Activated naive CD8-positive, alpha-beta T cell treated with anti-CD3 and anti-CD28 coated beads for 36 hours (primary cell): ENCODE measurements around the gene WDR73. TPM values are rescaled to one million over a fixed set of nuclear protein-coding genes. Genes with fewer than 3 reads are reported as not detected.
A peak's percentile ranks its signal among the peaks of the same experiment; 100 is the strongest.
"Not testable (repeated sequence)": the region's sequence is repeated elsewhere in the genome, so short reads cannot be mapped to it uniquely, and the experiment has no call there.

ENCODE experiments used
- DNase-seq: peaks from one replicate; pipeline ENCODE4 v3.0.0; 2021
- H3K27ac Mint-ChIP-seq: one replicate; pipeline ENCODE4 v1.8.0; 2022; ENCODE audit warnings: mild to moderate bottlenecking, moderate library complexity, mixed read lengths
- H3K27me3 Mint-ChIP-seq: one replicate; pipeline ENCODE4 v1.8.0; 2022; ENCODE audit warnings: mild to moderate bottlenecking, mixed read lengths
- H3K36me3 Mint-ChIP-seq: one replicate; pipeline ENCODE4 v1.8.0; 2021; ENCODE audit warnings: mild to moderate bottlenecking, mixed read lengths
- H3K4me1 Mint-ChIP-seq: one replicate; pipeline ENCODE4 v1.8.0; 2021; ENCODE audit warnings: mixed read lengths
- H3K4me3 Mint-ChIP-seq: one replicate; pipeline ENCODE4 v1.8.0; 2022; ENCODE audit warnings: mild to moderate bottlenecking, moderate library complexity, mixed read lengths
- H3K9me3 Mint-ChIP-seq: one replicate; pipeline ENCODE4 v1.8.0; 2022; ENCODE audit warnings: mixed read lengths
- total RNA-seq, 2 experiments: library from RNA; stranded (reverse); gene quantifications; one replicate each; pipeline ENCODE4 v1.2.3, GENCODE V29; 2021

Gene WDR73
- total RNA-seq: 10 to 100 TPM; 22.1 to 26.3 TPM

DNA sequence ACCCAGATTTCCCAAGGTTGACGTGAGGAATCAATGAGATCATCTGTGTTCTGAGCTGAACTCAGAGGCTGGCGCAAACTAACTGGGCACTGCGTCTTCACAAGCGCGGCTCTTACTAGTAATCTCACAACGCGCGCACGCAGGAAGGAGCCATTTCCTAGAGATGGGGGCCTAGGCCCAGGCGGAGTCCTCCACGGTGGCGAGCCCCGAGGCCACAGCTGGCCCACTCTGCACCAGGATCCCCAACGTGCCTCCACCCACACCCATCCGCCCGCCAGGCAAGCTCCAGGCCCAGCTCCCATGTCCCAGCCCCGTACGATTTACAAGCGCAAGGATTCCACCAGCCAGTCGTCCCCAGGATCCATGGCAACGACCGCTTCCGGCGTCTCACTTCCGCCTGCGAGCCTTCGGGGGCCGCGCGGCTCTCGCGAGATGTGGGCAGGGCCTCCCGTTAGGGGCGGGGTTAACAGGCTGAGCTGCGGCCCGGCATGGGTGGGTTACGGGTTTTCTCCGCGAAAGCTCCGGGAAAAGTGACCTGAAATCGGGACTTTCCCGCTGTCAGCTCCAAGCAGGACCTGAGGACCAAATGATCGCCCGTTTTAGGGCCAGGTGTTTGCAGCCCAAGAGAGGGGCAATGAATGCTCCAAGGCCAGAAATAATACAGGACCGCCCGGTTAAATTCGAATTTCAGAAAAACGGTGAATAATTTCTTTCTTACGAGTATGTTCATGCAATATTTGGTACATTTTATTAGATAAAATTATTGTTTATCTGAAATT lies at the start of gene WDR73:
WDR73 (minus strand) TSS at position 374 of the 779 bp plus-strand sequence; CDS start at position 365, 9 bp downstream.
- peaks cover 10% of the 10 kb centered on the region for H3K36me3 Mint-ChIP-seq
- H3K27me3 Mint-ChIP-seq: no peaks in the 10 kb centered on the region
- H3K4me3 Mint-ChIP-seq: peak within 1 kb of the TSS; percentile 97
- DNase-seq: peak; percentile 98
- peak within 1 kb of the TSS; percentile 98 for H3K27ac Mint-ChIP-seq
- H3K4me1 Mint-ChIP-seq: peaks cover 38% of the 10 kb centered on the region
- H3K9me3 Mint-ChIP-seq: no peaks in the 10 kb centered on the region

DNA sequence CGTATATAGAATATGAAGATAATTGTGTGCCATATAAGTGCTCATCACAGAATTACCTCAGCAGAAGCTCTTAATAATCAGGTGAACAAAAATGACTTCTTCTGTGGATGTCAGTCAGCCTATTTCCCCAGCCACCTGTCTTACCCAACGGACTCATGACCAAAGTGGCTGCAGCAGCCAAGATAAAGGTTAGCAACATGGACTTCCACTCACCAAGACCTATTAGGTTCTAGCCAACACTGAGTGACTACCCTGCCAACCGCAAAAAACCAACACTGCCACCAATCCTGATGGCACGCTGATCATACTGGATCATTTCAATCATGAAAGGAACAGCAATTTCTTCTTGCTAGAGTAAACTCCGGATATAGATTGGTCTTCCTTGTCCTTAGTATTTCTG lies 49.7 kb upstream of the WDR73 start:
- Mint-ChIP-seq H3K36me3 (peaks cover 15% of the 10 kb centered on the region), H3K27ac (no peak overlapping the region), H3K9me3 (no peaks in the 10 kb centered on the region), H3K4me1 (peaks cover 51% of the 10 kb centered on the region), H3K27me3 (no peaks in the 10 kb centered on the region), H3K4me3 (no peak overlapping the region)
- DNase-seq: no peak

DNA sequence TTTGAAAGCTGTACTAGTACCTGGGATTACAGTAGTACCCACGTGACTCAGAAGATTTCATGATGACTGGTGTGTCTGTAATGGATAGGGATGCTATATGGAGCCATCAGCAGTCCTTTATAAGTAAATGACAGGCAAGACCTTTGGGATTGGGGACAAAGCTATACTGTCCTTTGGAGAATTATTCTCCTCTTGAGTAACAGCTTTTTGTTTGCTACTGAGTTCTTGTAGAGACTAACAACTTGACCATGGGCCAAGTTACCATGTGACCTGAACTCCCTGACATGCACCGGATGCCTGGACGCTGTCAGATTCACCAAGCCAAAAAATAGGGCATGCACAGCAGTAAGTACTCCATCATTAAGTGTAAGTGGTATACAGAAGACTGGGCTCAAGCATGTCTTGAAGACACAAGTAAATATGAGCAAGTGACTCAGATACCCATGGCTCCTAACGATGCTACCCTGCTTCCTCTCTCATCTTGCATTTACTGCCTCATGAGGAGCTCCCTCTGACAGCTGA lies 48.9 kb upstream of the WDR73 start:
- H3K27me3 Mint-ChIP-seq: no peaks in the 10 kb centered on the region
- H3K9me3 Mint-ChIP-seq: no peaks in the 10 kb centered on the region
- H3K4me3 Mint-ChIP-seq: no peak overlapping the region
- no peak for DNase-seq
- peaks cover 50% of the 10 kb centered on the region for H3K4me1 Mint-ChIP-seq
- H3K27ac Mint-ChIP-seq: no peak overlapping the region
- H3K36me3 Mint-ChIP-seq: peaks cover 11% of the 10 kb centered on the region

DNA sequence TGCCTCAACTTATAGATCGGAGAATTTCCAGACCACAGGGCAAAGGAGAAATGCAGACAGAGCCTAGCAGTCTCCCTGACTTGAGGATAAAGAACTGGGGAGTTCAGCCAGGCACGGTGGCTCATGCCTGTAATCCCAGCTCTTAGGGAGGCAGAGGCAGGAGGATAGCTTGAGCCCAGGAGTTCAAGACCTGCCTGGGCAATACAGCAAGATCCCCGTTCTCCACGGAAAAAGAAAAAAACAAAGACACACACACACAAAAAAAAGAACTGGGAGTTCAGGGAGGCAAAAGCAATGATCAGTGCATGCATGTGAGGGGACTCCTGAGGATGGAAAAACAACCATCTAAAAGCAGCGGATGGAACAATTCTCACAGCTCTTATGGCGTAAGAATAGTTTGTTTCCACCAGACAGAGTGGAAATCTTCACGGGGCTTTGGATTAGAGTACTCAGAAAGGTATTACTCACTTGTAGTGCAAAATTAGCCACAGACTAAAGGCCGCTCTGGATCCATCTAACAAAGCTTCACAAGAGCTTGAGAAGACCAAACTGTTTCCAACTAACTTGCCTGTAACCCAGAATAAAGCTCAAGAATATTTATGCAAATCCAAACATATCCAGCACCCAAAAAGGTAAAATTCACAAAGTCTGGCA lies 45.6 kb upstream of the WDR73 start:
- Mint-ChIP-seq H3K9me3 (no peaks in the 10 kb centered on the region), H3K36me3 (peaks cover 9% of the 10 kb centered on the region), H3K4me1 (peaks cover 64% of the 10 kb centered on the region), H3K27ac (peak overlapping the region; percentile 78), H3K4me3 (no peak overlapping the region), H3K27me3 (no peaks in the 10 kb centered on the region)
- no peak for DNase-seq

DNA sequence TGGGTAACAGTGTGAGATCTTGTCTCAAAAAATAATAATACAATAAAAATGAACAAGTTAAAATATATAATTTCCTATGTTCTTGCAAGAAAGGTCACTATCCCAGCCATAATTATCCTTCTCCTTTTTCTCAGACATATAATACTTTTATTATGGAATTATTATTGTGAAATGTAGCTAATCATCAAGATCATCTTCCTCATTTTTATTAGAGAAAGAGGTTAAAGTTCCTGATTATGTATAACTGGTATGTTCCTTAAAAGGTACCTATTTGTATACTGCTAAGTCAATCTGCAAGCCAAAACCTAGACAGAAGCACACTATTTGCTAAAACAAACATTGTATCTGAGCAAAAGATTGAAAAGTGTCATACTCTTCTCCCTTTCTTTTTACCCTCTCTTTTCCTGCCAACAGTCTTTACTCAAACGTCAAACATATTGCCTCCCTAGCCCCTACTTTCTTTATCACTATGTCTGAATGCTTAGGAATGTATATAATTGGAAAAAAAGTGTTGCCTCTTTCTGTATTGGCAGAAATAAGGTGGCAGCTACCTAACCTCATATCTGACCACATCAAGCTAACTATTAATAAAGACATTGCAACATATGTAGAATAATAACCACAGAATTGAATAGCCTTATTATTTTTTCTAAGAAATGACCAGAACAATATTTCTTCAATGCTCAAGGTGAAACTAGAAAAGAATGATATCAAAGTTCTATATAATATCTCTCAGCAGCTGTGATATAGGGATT lies 43.3 kb upstream of the WDR73 start:
- Mint-ChIP-seq H3K4me3 (no peak overlapping the region), H3K27ac (no peak overlapping the region), H3K36me3 (peaks cover 5% of the 10 kb centered on the region), H3K9me3 (no peaks in the 10 kb centered on the region), H3K27me3 (no peaks in the 10 kb centered on the region), H3K4me1 (peaks cover 50% of the 10 kb centered on the region)
- DNase-seq: no peak

DNA sequence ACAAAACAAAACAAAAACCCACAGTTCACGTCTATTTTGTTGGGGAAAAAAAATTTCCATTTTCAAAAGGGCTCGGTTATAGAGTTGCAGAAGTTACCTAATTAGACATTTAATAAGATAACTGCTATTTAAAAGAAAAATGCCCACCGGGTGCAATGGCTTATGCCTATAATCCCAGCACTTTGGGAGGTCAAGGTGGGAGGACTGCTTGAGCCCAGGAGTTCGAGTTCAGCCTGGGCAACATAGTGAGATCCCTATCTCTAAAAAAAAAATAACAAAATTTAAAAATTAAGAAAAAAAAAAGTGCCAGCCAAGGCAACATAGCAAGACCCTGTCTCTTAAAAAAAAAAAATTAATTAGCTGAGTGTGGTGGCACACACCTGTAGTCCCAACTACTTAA lies 42.7 kb upstream of the WDR73 start:
- peaks cover 54% of the 10 kb centered on the region for H3K4me1 Mint-ChIP-seq
- H3K9me3 Mint-ChIP-seq: no peaks in the 10 kb centered on the region
- no peaks in the 10 kb centered on the region for H3K27me3 Mint-ChIP-seq
- no peak for DNase-seq
- H3K4me3 Mint-ChIP-seq: no peak overlapping the region
- H3K36me3 Mint-ChIP-seq: peaks cover 8% of the 10 kb centered on the region
- H3K27ac Mint-ChIP-seq: no peak overlapping the region

DNA sequence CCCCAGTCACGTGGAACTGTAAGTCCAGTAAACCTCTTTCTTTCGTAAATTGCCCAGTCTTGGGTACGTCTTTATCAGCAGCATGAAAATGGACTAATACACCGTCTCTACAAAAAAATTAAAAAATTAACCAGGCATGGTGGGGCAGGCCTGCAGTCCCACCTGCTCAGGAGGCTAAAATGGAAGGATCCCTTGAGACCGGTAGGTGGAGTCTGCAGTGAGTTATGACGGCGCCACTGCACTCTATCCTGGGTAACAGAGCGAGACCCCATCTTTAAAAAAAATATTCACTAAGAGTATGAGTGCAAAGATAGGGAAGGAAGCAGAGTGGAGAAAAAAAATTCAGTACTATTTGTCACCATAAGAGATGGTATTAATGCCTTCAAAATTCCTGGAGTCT lies 36.3 kb upstream of the WDR73 start:
- Mint-ChIP-seq H3K27ac (no peak overlapping the region), H3K9me3 (no peaks in the 10 kb centered on the region), H3K4me1 (peaks cover 18% of the 10 kb centered on the region), H3K27me3 (no peaks in the 10 kb centered on the region), H3K36me3 (peaks cover 33% of the 10 kb centered on the region), H3K4me3 (no peak overlapping the region)
- DNase-seq: no peak

DNA sequence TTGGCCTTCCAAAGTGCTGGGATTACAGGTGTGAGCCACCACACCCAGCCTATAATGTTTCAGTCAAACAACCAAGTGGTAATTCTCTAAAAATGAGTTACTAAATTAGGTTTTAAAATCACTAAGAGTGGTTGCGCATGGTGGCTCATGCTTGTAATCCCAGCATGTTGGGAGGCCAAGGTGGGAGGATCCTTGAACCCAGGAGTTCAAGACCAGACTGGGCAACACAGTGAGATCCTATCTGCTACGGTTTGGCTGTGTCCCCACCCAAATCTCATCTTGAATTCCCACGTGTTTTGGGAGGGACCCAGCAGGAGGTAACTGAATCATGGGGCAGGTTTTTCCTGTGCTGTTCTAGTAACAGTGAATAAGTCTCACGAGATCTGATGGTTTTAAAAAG lies 35.8 kb upstream of the WDR73 start:
- H3K4me3 Mint-ChIP-seq: no peak overlapping the region
- no peaks in the 10 kb centered on the region for H3K9me3 Mint-ChIP-seq
- H3K36me3 Mint-ChIP-seq: peaks cover 33% of the 10 kb centered on the region
- no peaks in the 10 kb centered on the region for H3K27me3 Mint-ChIP-seq
- H3K27ac Mint-ChIP-seq: no peak overlapping the region
- no peak for DNase-seq
- peaks cover 18% of the 10 kb centered on the region for H3K4me1 Mint-ChIP-seq

DNA sequence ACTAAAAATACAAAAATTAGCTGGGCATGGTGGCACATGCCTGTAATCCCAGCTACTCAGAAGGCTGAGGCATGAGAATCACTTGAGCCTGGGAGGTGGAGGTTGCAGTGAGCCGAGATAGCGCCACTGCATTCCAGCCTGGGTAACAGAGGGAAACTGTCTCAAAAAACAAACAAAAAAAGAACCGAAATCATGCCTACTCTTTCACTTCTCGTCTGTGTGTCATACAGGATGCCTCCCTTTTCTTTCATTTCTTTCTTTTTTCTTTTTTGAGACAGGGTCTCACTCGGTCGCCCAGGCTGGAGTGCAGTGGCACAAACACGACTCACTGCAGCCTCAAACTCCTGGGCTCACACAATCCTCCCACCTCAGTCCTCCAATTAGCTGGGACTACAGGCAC lies 32.4 kb upstream of the WDR73 start:
- H3K27me3 Mint-ChIP-seq, H3K9me3 Mint-ChIP-seq, H3K4me3 Mint-ChIP-seq, H3K27ac Mint-ChIP-seq, DNase-seq: not testable (repeated sequence)
- peaks cover 32% of the 10 kb centered on the region for H3K36me3 Mint-ChIP-seq
- peaks cover 11% of the 10 kb centered on the region for H3K4me1 Mint-ChIP-seq

DNA sequence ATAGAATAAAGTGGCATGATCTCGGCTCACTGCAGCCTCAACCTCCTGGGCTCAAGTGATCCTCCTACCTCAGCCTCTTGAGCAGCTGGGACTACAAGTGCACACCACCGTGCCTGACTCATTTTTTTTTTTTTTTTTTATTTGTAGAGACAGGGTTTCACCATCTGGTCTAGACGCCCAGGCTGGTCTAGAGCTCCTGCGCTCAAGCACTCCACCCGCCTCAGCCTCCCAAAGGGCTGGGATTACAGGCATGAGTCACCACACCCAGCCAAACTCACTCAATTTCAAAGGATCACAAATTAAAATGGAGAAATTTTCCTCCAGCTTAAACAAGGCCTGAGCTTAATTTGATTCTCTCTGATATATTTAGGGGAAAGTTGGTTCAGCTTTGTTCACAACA lies 31.2 kb upstream of the WDR73 start:
- Mint-ChIP-seq H3K36me3 (peaks cover 24% of the 10 kb centered on the region), H3K4me3 (no peak overlapping the region), H3K4me1 (peaks cover 6% of the 10 kb centered on the region), H3K27me3 (no peaks in the 10 kb centered on the region), H3K9me3 (no peaks in the 10 kb centered on the region), H3K27ac (peak overlapping the region; percentile 12)
- DNase-seq: no peak

DNA sequence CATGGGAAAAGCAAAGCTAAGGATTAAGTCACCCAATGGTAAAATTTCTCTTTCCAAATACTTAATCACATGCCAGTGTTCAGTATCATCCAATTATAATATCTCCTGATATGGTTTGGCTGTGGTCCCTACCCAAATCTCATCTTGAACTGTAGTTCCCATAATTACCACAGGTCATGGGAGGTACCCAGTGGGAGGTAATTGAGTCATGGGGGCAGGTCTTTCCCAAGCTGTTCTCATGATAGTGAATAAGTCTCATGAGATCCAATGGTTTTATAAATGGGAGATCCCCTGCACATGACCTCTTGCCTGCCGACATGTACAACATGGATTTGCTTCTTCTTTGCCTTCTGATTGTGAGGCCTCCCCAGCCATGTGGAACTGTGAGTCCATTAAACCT lies 30.0 kb upstream of the WDR73 start:
- Mint-ChIP-seq H3K27me3 (no peaks in the 10 kb centered on the region), H3K27ac (no peak overlapping the region), H3K4me3 (no peak overlapping the region), H3K36me3 (peaks cover 18% of the 10 kb centered on the region), H3K9me3 (no peaks in the 10 kb centered on the region), H3K4me1 (peaks cover 6% of the 10 kb centered on the region)
- no peak for DNase-seq

DNA sequence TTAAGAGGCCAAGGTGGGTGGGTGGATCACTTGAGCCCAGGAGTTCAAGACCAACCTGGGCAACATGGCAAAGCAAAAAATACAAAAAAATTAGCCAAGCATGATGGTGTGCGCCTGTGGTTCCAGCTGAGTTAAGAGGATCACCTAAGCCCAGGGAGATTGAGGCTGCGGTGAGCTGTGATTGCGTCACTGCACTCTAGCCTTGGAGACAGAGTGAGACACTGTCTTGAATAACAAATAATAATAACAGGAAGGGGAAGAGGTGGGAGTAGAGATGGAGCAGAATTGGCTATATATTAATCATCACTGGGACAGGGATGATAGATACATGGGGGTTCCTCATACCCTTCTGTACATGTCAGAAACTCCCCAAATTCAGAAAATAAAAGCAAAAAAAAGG lies 27.7 kb upstream of the WDR73 start:
- H3K4me1 Mint-ChIP-seq: peaks cover 5% of the 10 kb centered on the region
- H3K9me3 Mint-ChIP-seq: no peaks in the 10 kb centered on the region
- H3K27me3 Mint-ChIP-seq: no peaks in the 10 kb centered on the region
- H3K4me3 Mint-ChIP-seq: no peak overlapping the region
- no peak overlapping the region for H3K27ac Mint-ChIP-seq
- no peak for DNase-seq
- peaks cover 11% of the 10 kb centered on the region for H3K36me3 Mint-ChIP-seq

DNA sequence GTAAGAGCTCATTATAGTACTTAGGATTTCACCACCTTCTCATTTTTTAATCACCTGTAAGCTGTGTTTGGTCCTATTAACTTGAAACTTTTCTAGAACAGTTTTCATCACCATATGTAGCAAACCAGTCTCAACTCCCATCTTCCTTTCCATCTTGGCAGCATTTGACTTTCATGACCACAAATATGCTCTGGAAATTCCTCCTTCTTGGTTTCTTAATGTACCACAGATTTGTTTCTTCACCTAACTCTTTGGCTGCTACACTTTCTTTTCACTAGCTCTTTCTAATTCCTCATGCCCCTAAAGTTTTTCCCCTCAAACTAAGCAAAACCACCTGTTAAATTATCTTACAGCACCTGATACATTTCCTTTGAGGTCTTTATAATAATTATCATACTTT lies 17.1 kb upstream of the WDR73 start:
- Mint-ChIP-seq H3K36me3 (peaks cover 22% of the 10 kb centered on the region), H3K4me1 (peaks cover 20% of the 10 kb centered on the region)

DNA sequence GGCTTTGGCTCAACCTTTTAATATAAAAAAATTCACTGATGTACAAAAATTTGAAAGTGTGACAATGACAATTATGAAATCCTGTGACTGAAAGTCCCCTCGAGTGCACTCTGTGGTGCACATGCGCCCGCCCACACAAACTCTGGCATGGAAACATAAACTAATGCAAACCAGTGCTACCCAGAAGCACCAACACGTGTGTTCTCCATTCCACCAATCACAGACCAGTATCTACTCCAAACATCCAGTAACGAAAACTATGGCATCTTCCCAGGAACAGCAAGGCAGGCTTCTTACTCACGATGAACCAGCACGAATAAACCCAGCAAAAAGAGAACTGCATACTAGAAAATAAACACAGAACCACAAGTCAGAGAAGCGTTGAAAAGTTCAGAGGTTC lies 15.6 kb upstream of the WDR73 start:
- Mint-ChIP-seq H3K27me3 (no peaks in the 10 kb centered on the region), H3K4me3 (no peak overlapping the region), H3K9me3 (no peaks in the 10 kb centered on the region), H3K36me3 (peaks cover 19% of the 10 kb centered on the region), H3K27ac (peak overlapping the region; percentile 74), H3K4me1 (peaks cover 21% of the 10 kb centered on the region)
- peak; percentile 45 for DNase-seq

More for the DNA sequence above, 17.1 kb upstream of the WDR73 start:
- Mint-ChIP-seq H3K27ac (no peak overlapping the region), H3K27me3 (no peaks in the 10 kb centered on the region), H3K4me3 (no peak overlapping the region), H3K9me3 (no peaks in the 10 kb centered on the region)
- DNase-seq: no peak
